GM19193 (cell line): ENCODE results near the gene PPP2R3A.

Source experiments
- POLR2A ChIP-seq: IDR thresholded peaks from 4 replicates; pipeline ENCODE4 v1.6.1; 2011; ENCODE audit not compliant: insufficient read depth, insufficient read length; ENCODE audit errors: extremely low read depth

The PPP2R3A gene

DNA sequence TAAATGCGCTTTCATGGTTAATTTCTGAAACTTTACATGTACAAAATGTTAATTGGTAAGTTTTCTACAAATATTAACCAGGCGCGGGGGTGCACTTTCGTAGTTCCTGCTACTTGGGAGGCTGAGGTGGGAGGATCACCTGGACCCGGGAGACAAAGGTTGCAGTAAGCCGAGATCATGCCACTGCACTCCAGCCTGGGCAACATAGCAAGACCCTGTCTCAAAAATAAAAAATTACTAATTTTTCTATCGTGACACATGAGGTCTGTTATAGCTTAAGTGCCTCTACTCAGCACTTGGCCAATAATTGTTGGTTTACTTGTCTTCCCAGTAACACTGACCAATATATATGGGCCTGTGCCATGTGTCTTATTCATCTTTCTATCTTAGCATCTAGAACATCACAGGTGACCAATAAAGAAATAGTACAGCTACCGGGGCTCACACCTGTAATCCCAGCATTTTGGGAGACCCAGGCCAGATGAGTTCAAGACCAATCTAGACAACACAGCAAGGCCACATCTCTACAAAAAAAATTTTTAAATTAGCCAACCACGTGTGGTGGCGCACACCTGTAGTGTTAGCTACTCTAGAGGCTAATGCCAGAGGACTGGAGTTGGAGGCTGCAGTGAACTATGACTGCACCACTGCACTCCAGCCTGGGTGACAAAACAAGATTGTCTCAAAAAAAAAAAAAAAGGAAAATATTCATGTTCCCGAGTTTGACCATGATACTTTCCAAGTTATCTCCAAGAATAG lies 224.5 kb downstream of the PPP2R3A start:
- no peak for TF ChIP-seq POLR2A

DNA sequence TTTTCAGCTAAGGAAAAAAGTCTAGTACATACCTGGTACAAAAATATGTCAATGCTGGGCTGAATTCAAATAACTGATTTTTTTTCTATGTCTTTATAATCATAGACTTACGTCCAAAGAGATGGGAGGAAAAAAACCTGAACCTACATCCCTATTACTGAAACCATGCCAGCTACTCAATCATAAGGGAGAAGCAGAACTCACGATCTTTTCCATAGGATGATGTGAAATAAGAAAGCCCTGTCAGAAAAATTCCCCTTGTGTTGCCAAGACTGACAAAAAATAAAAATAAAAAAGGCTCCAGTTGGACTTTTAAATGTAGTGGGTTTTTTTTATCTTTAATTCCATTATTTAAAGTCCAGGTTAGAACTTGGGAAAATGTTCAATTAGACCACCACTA lies 227.3 kb downstream of the PPP2R3A start:
- TF ChIP-seq POLR2A, result no peak

DNA sequence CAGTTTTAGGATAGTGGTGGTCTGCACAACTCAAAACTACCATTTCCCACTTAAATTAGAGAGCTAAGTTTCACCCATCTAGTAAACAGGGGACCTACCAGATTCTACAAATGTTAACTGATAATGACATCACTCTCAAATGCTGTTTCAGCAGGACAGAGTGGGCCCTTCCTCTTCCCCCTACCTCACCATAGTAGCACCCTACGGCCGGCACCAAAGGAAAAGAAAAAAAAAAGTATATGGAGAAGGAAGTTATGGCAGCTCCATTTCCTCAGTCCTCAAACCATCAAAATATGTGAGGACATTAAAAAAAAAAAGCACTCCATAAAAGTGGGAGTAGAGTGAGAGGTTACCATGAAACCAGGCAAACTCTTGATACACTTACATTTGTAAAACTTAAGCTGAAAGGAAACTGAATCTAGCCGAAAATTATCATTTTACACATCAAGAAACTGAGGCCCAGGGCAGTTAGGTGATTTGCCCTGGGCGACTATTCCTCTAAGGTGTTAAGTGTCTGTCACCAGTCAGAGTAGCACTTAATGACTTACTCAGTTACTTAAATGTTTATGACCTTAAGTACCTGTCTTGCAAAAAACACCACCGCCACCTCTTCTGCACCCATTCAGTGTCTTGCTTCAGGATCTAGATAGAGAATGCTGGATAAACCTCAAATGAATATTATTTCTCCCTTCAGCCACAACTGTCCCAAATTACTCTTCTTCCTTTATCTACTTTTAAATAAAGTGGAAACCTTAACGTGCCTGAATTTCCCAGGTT lies 227.9 kb downstream of the PPP2R3A start:
- TF ChIP-seq POLR2A, result no peak

DNA sequence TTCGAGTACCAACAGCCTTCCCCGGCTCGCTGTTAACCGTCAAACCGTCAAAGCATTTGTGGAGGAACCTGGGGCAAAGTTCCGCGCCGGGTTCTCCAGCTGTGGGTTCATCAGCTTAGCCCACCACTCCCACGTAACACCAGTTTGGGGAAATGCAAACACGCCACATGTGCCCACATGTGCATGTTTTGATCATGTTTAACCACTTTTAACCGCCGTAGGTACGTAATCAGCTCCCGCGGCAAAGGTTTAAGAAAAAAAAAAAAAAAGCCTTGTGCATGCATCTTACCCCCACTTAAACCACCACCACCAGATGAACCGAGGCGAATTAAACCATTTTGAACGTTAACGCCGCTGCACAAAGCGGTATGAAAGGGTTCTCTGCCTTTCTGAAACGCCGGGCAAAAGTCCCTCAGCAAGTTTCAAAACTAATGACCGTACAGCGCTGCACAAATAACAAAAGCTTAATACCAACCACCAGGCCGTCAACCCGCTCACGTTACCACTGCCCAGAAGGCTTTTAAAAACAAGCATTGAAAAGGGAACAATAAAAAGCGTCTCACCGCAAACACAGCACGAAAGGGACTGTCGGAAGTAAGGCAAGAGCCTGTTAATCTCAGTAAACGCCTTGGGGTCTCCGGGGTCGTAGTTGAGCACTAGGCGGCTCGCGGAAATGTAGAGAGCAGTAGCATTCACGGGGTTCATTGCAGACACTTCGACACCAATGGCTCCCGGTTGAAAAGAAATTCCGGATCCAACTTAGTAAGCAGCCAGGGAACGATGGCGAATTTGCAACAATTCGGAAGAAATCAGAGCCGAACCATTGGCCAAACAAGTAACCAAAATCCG lies 229.1 kb downstream of the PPP2R3A start:
- no peak for TF ChIP-seq POLR2A

DNA sequence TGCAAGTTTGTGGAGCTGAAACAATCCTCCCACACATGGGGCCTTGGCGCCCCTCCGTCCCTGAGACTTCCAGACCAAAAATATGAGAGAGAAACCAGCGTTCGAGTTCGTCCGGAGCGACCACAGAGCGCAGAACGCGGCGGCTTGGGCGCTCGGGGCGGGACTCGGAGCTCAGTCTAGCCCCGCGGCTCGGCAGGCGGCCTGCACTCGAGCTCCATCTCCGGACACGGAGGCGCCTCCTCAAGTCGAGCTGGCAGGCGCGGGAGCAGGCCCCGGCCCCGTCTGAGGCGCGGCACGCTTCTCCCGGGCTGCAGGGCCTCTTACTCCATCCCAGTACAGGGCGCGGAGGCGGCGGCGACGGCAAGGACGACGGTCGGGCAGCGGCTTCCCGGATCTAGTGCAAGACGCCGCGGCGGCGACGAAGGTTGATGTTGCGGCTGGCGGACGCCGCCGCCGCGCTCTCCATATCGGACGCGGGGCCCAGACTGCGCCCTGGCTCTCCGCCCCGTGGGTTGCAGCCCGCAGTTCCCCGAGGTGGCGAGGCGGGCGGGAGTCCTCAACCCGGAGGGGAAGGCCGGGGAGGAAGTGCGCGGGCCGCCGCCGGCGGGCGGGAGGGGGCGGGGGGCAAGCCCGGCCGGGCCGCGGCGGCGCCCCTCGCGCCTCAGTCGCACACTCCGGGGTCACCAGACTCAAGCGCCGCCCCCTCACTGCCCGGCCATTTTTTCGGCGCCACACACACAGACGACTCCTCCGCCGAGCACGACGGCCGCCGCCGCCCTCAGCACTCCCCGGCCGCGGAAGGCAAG lies 229.9 kb downstream of the PPP2R3A start:
- TF ChIP-seq POLR2A, result no peak

DNA sequence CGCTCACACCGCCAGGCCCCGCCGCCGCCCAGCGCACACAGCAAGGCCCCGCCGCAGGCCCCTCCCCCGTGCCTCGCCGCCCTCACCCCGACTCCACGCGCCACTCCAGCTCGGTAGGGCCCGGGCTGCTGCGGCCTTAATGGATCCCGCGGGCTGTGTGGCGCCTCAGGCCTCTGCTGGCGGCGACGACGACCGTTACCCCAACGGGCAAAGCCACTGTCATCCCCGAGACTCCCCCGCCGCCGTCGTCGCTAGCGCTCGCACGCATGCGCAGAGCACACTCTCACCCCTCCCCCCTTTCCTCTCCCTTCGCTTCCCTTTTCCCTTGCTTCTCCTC lies 230.5 kb downstream of the PPP2R3A start, which contains the start of gene MSL2:
Gene MSL2 (minus strand): TSS at position 272 of the 337 bp plus-strand sequence. CDS start 1,222 bp downstream, outside the sequence.
- peak; percentile 56 for TF ChIP-seq POLR2A

DNA sequence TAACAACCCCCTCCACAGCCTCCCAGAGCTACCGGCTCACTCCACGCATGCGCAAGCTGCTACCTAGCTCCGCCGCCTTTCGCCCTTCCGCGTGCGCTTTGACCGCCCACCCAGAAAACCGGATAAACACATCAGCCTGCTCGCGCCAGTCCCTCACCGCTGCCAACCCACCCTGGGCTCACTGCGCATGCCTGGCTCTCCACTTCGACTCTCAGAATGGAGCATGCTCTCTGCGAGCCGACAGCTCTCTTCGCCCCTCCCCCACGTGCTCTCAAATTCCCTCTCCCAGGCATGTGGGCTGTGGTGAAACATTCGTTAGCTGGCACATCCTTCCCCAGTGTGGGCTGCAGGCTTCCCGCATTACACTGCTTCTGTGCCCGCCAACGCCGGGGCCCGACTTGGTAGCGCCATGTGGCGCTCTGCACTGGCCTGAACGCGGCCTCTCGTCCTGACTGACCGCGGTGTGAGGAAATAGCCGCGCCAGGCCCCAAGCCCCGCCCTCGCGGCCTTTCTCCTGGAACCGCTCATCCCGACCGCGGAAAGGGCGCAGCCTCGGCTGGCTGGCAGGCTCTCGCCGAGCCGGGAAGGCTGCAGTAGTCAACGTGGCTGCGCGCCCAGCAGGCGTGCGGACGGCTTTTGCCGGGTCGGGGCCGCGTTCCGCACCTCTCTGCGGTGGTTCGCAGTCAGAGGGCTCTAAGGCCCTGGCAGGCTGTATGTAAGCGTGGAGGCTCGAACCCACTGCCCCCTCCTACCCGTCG lies 231.1 kb downstream of the PPP2R3A start:
- peak; percentile 82 for TF ChIP-seq POLR2A

DNA sequence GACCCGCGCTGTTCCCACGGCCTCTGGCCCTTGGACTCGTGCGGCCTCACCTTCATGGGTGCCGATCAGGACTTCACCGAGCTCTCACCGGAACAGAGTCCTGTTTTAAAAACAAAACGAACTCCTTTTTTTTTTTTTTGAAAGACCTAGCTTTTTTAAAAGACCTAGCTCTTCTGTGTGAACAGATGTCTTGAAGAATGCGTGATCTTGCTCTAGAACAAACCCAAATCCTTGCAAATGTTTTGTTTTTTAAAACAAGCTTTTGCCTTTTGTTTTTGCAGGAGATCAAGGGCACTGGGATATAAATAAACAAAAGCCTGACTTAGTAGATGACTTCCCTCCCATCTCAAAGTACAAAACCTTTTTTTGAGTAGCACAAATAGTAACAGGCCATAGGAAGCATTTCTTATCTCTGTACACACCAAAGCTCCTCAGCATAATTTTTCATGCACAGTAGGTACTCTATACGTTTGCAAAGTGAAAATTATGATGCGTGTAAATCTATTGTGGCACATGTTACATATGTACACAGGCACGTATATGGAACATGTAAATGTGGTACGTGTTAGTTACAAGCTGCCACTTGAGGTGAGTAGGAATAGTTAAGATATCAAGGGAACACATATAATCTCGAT lies 231.7 kb downstream of the PPP2R3A start:
- TF ChIP-seq POLR2A, result no peak
